ENCODE results near the gene TMEM242.

- TF ChIP-seq DNMT1 (CRISPR knock-in tag; IDR thresholded peaks at IDR 0.05), result no peak
- no peak for TF ChIP-seq BHLHE40 (IDR thresholded peaks at IDR 0.05; ENCODE audit: low read length)
- TF ChIP-seq ZNF503 (CRISPR knock-in tag; IDR thresholded peaks at IDR 0.05), result no peak
- no peak for TF ChIP-seq CBX2 (IDR thresholded peaks at IDR 0.05; ENCODE audit: low read depth, low read length)
- no peak for TF ChIP-seq CBX2 (CRISPR knock-in tag; IDR thresholded peaks at IDR 0.05; ENCODE audit: low read depth)
- no peak for TF ChIP-seq ZNF138 (CRISPR knock-in tag; IDR thresholded peaks at IDR 0.05; ENCODE audit: low read depth)
- TF ChIP-seq ZKSCAN1 (IDR thresholded peaks at IDR 0.05; ENCODE audit: low read length), result no peak
- TF ChIP-seq IRF2 (CRISPR knock-in tag; IDR thresholded peaks at IDR 0.05), result no peak
- no peak for TF ChIP-seq EP300 (IDR thresholded peaks at IDR 0.05; ENCODE audit: low read depth in 2 of 2, low read length in 2 of 2)
- no peak for TF ChIP-seq EP300 (CRISPR knock-in tag; IDR thresholded peaks at IDR 0.05; ENCODE audit: borderline replicate concordance)
- TF ChIP-seq TARDBP (CRISPR knock-in tag; IDR thresholded peaks at IDR 0.05), result no peak
- TF ChIP-seq EZH2 (conservative IDR thresholded peaks at IDR 0.05; ENCODE audit: low read depth, low read length), result no peak
- no peak for TF ChIP-seq RFX5 (IDR thresholded peaks at IDR 0.05; ENCODE audit: low read depth, low read length)
- TF ChIP-seq TBL1XR1 (IDR thresholded peaks at IDR 0.05; ENCODE audit: borderline replicate concordance, low read length, partially characterized antibody), result no peak
These were observed 14.4 kb upstream of the TMEM242 start for GRCh38 chr6:157337751-157338150.
